ENCODE results near the gene ZNF655. TPM values are rescaled to one million over a fixed set of nuclear protein-coding genes. Genes with fewer than 3 reads are reported as not detected.
A peak's percentile ranks its signal among the peaks of the same experiment; 100 is the strongest.

Gene ZNF655
- total and polyA plus RNA-seq, 3 experiments from 2014 or later: 55.8 to 91.6 (median 58.2) TPM

DNA sequence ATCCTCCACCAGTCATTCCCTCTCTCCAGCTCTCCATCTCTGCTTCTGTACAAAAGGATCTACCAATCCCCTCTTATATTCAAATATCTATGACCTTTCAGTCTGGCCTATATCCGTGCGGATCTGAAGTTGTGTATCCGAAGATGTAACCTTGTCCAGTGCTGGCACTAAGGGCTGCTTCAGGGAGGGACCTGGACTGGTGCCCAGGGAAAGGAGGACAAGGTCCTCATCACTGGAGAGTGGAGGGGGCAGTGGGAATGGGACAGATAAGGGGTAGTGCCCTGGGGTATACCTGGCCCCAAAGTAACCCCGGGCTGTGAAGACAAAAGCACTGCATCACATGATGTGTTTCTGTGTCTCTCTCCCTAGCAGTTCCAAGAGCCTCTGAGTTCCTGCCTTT, 41.4 kb downstream of the ZNF655 start:
- Mint-ChIP-seq H3K9me3 (no peaks in the 10 kb centered on the region), H3K4me1 (no peaks in the 10 kb centered on the region), H3K27me3 (no peaks in the 10 kb centered on the region), H3K36me3 (no peaks in the 10 kb centered on the region), H3K27ac (peak overlapping the region in 1 of 8 donors; percentile 47), H3K4me3 (no peak overlapping the region)
- Histone ChIP-seq H3K4me3 (ENCODE audit: low read length) (no peak overlapping the region), H3K27me3 (ENCODE audit: insufficient read depth, low read length, poor library complexity, severe bottlenecking) (no peaks in the 10 kb centered on the region), H3K36me3 (ENCODE audit: insufficient read depth, low read length) (no peaks in the 10 kb centered on the region), H3K9me3 (ENCODE audit: low read length) (no peaks in the 10 kb centered on the region), H3K27ac (ENCODE audit: low read depth, low read length) (no peak overlapping the region), H3K4me1 (ENCODE audit: insufficient read depth, low read length) (no peaks in the 10 kb centered on the region)
- CTCF ChIA-PET: no interaction called here
- DNase-seq: no peak
- POLR2A ChIA-PET: no interaction called here

DNA sequence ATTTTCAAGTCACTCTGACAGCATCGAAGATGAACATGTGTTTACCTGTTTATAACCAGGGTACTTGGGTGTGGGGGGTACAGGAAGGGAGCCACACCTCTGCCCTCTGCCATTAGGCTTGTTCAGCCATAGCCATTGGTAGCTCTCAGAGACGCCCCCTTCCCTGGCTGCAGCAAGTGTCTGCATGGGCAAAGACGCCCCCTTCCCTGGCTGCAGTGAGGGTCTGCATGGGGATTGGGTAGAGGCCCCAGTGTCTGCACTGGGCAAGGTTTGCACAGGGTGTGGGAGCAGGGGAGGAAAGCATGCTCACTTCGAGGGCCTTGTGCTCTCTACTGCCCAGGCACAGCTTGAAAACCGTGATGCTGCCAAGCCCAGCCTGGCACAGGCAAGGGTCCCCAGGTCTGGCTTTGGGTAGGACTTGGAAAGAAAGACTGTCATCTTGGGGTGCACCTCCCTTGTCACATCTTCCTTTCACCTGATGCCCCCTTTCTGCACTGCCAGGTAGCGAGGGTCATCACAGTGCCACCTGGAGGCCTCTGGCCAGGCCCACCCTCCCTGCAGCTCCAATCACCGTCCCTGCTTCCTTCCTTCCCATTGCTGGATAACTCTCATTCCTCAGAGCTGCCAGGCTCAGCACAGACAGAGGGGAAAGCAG, 43.3 kb downstream of the ZNF655 start:
- H3K9me3 ChIP-seq (ENCODE audit: low read length): no peaks in the 10 kb centered on the region
- ChIA-PET POLR2A (no interaction called here), CTCF (no interaction called here)
- DNase-seq: no peak
- Mint-ChIP-seq H3K9me3 (no peaks in the 10 kb centered on the region), H3K27ac (peak overlapping the region in 1 of 8 donors; percentile 40), H3K27me3 (no peaks in the 10 kb centered on the region), H3K4me3 (no peak overlapping the region), H3K4me1 (no peaks in the 10 kb centered on the region), H3K36me3 (no peaks in the 10 kb centered on the region)
- H3K4me3 ChIP-seq (ENCODE audit: low read length): no peak overlapping the region
- no peaks in the 10 kb centered on the region for H3K36me3 ChIP-seq (ENCODE audit: insufficient read depth, low read length)
- no peak overlapping the region for H3K27ac ChIP-seq (ENCODE audit: low read depth, low read length)
- no peaks in the 10 kb centered on the region for H3K4me1 ChIP-seq (ENCODE audit: insufficient read depth, low read length)
- no peaks in the 10 kb centered on the region for H3K27me3 ChIP-seq (ENCODE audit: insufficient read depth, low read length, poor library complexity, severe bottlenecking)

DNA sequence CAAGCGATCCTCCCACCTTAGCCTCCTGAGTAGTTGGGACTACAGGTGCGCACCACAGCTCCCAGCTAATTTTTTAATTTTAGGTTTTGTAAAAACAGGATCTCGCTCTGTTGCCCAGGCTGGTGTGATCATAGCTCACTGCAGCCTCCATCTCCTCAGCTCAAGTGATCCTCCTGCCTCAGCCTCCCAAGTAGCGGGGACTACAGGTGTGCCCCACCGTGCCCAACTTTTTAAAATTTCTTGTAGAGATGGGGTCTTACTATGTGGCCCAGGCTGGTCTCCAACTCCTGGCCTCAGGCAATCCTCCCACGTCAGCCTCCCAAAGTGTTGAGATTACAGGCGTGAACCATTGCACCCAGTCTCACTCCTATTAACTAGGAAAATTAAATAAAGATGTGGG, 47.1 kb downstream of the ZNF655 start:
- Mint-ChIP-seq H3K27me3 (no peaks in the 10 kb centered on the region), H3K27ac (no peak overlapping the region), H3K36me3 (no peaks in the 10 kb centered on the region), H3K4me3 (no peak overlapping the region), H3K4me1 (no peaks in the 10 kb centered on the region), H3K9me3 (no peaks in the 10 kb centered on the region)
- DNase-seq: no peak
- ChIA-PET CTCF (no interaction called here), POLR2A (no interaction called here)
- H3K36me3 ChIP-seq (ENCODE audit: insufficient read depth, low read length): no peaks in the 10 kb centered on the region
- H3K4me3 ChIP-seq (ENCODE audit: low read length): no peak overlapping the region
- H3K4me1 ChIP-seq (ENCODE audit: insufficient read depth, low read length): no peaks in the 10 kb centered on the region
- no peaks in the 10 kb centered on the region for H3K9me3 ChIP-seq (ENCODE audit: low read length)
- no peak overlapping the region for H3K27ac ChIP-seq (ENCODE audit: low read depth, low read length)
- H3K27me3 ChIP-seq (ENCODE audit: insufficient read depth, low read length, poor library complexity, severe bottlenecking): no peaks in the 10 kb centered on the region

DNA sequence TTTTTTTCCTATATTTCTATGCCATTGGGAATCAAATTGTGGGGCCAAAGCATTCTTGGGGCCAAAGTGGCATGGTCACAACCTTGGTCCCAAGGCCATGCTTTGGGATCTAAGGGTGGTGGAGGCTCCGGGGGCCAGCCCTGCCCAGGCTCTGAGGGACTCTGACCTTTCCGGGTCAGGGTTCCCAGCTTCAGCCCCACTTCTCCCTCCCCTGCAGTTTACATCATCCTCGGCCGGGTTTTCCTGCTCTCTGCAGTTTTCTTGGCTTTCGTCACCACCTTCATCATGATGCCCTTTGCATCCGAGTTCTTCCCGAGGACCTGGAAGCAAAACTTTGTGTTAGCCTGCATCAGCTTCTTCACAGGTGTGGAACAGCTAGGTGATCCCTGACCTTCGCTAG, 48.1 kb downstream of the ZNF655 start:
- H3K9me3 ChIP-seq (ENCODE audit: low read length): no peaks in the 10 kb centered on the region
- Mint-ChIP-seq H3K27me3 (peaks cover 0 to 4% of the 10 kb centered on the region in 2 donors), H3K27ac (no peak overlapping the region), H3K4me1 (no peaks in the 10 kb centered on the region), H3K4me3 (no peak overlapping the region), H3K9me3 (no peaks in the 10 kb centered on the region), H3K36me3 (no peaks in the 10 kb centered on the region)
- H3K27ac ChIP-seq (ENCODE audit: low read depth, low read length): no peak overlapping the region
- no peaks in the 10 kb centered on the region for H3K27me3 ChIP-seq (ENCODE audit: insufficient read depth, low read length, poor library complexity, severe bottlenecking)
- POLR2A ChIA-PET: no interaction called here
- H3K4me3 ChIP-seq (ENCODE audit: low read length): no peak overlapping the region
- DNase-seq: no peak
- H3K4me1 ChIP-seq (ENCODE audit: insufficient read depth, low read length): no peaks in the 10 kb centered on the region
- H3K36me3 ChIP-seq (ENCODE audit: insufficient read depth, low read length): no peaks in the 10 kb centered on the region
- CTCF ChIA-PET: no interaction called here

GRCh38 chr7:99607548-99607947, 49.1 kb downstream of the ZNF655 start:
- ChIA-PET POLR2A (no interaction called here), CTCF (no interaction called here)
- H3K4me3 Mint-ChIP-seq: no peak overlapping the region
- H3K27ac ChIP-seq (ENCODE audit: low read depth, low read length): no peak overlapping the region
- no peaks in the 10 kb centered on the region for H3K9me3 Mint-ChIP-seq
- no peaks in the 10 kb centered on the region for H3K36me3 Mint-ChIP-seq
- no peaks in the 10 kb centered on the region for H3K27me3 ChIP-seq (ENCODE audit: insufficient read depth, low read length, poor library complexity, severe bottlenecking)
- DNase-seq: no peak
- H3K4me1 ChIP-seq (ENCODE audit: insufficient read depth, low read length): no peaks in the 10 kb centered on the region
- peaks cover 0 to 4% of the 10 kb centered on the region in 2 donors for H3K27me3 Mint-ChIP-seq
- no peak overlapping the region for H3K27ac Mint-ChIP-seq
- H3K4me1 Mint-ChIP-seq: no peaks in the 10 kb centered on the region
- no peak overlapping the region for H3K4me3 ChIP-seq (ENCODE audit: low read length)
- no peaks in the 10 kb centered on the region for H3K9me3 ChIP-seq (ENCODE audit: low read length)
- no peaks in the 10 kb centered on the region for H3K36me3 ChIP-seq (ENCODE audit: insufficient read depth, low read length)

DNA sequence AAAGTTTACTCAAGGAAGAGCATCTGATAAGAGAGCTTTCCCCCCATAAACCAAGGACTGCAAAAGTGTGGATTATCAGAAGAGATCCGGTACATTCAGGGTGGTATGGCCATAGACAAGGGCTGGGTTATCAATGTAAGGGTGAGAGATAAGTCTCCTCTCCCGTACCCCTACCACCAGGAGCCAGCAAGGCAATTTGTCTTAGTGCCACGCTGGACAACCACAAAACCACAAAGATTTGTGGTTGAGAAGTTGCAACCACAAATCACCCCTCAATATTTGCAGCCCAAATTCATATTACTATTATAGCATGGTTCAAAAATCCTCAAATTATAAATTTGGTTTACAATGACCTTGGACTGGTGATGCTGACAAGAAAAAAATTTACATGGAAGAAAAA, 56.1 kb downstream of the ZNF655 start:
- CTCF ChIA-PET: interaction anchor here (1.2 kb wide), 1 partner anchor 10 kb away, joined by 4 read pairs; no protein-coding TSS in a partner anchor
- H3K27me3 ChIP-seq (ENCODE audit: insufficient read depth, low read length, poor library complexity, severe bottlenecking): no peaks in the 10 kb centered on the region
- Mint-ChIP-seq H3K4me1 (peaks cover 36 to 40% (median 40%) of the 10 kb centered on the region in 3 donors), H3K27ac (peak overlapping the region in 2 of 8 donors; percentile 5 to 18), H3K4me3 (peak overlapping the region in 1 of 7 donors; percentile 86), H3K27me3 (peaks cover 0 to 6% of the 10 kb centered on the region in 2 donors), H3K9me3 (no peaks in the 10 kb centered on the region), H3K36me3 (peaks cover 0 to 22% (median 8%) of the 10 kb centered on the region in 3 donors)
- H3K27ac ChIP-seq (ENCODE audit: low read depth, low read length): no peak overlapping the region
- DNase-seq: no peak
- H3K4me1 ChIP-seq (ENCODE audit: insufficient read depth, low read length): peaks cover 24% of the 10 kb centered on the region
- H3K36me3 ChIP-seq (ENCODE audit: insufficient read depth, low read length): peaks cover 14% of the 10 kb centered on the region
- no peaks in the 10 kb centered on the region for H3K9me3 ChIP-seq (ENCODE audit: low read length)
- H3K4me3 ChIP-seq (ENCODE audit: low read length): no peak overlapping the region
- POLR2A ChIA-PET: no interaction called here

GRCh38 chr7:99615989-99616358, 57.5 kb downstream of the ZNF655 start:
- DNase-seq: no peak
- POLR2A ChIA-PET: interaction anchor here (1.1 to 3.1 kb wide), 3 partner anchors 57 to 116 kb away, joined by 3 to 24 read pairs (median 4); partner anchors contain the start of genes ZKSCAN5, ZNF394 and ZNF655
- H3K4me3 Mint-ChIP-seq: peak overlapping the region; percentile 95 to 98 (median 98)

GRCh38 chr7:99616359-99617191, 58.1 kb downstream of the ZNF655 start, which contains the start of gene ZSCAN25:
Gene ZSCAN25 (plus strand): TSS chr7:99616946. CDS start chr7:99619607, 2,661 bp downstream.
- Mint-ChIP-seq H3K9me3 (no peaks in the 10 kb centered on the region), H3K36me3 (peaks cover 0 to 43% (median 8%) of the 10 kb centered on the region in 3 donors), H3K4me3 (peak within 1 kb of the TSS; percentile 95 to 98 (median 98)), H3K4me1 (peaks cover 38 to 46% (median 43%) of the 10 kb centered on the region in 3 donors), H3K27ac (peak within 1 kb of the TSS; percentile 88 to 99 (median 97)), H3K27me3 (peaks cover 0 to 2% of the 10 kb centered on the region in 2 donors)
- Histone ChIP-seq H3K4me3 (ENCODE audit: low read length) (peak within 1 kb of the TSS; percentile 95), H3K27ac (ENCODE audit: low read depth, low read length) (peak within 1 kb of the TSS; percentile 88), H3K27me3 (ENCODE audit: insufficient read depth, low read length, poor library complexity, severe bottlenecking) (no peaks in the 10 kb centered on the region), H3K4me1 (ENCODE audit: insufficient read depth, low read length) (peaks cover 24% of the 10 kb centered on the region), H3K9me3 (ENCODE audit: low read length) (no peaks in the 10 kb centered on the region), H3K36me3 (ENCODE audit: insufficient read depth, low read length) (peaks cover 31% of the 10 kb centered on the region)
- DNase-seq: peak; percentile 79 to 90 (median 83)
- ChIA-PET CTCF (interaction anchor here (1.0 to 1.3 kb wide), 4 partner anchors 13 to 209 kb away, joined by 3 to 4 read pairs (median 3); partner anchors contain the start of gene ZNF394), POLR2A (interaction anchor here (0.6 to 3.1 kb wide), 5 partner anchors 58 to 204 kb away, joined by 3 to 24 read pairs (median 4); partner anchors contain the start of genes ZKSCAN5, ZNF394 and ZNF655)

More at GRCh38 chr7:99615989-99616358, 57.5 kb downstream of the ZNF655 start:
- peak overlapping the region; percentile 88 to 99 (median 97) for H3K27ac Mint-ChIP-seq
- Histone ChIP-seq H3K27ac (ENCODE audit: low read depth, low read length) (no peak overlapping the region), H3K4me1 (ENCODE audit: insufficient read depth, low read length) (peaks cover 24% of the 10 kb centered on the region), H3K36me3 (ENCODE audit: insufficient read depth, low read length) (peaks cover 25% of the 10 kb centered on the region), H3K4me3 (ENCODE audit: low read length) (peak overlapping the region; percentile 95), H3K9me3 (ENCODE audit: low read length) (no peaks in the 10 kb centered on the region), H3K27me3 (ENCODE audit: insufficient read depth, low read length, poor library complexity, severe bottlenecking) (no peaks in the 10 kb centered on the region)
- peaks cover 0 to 37% (median 8%) of the 10 kb centered on the region in 3 donors for H3K36me3 Mint-ChIP-seq
- CTCF ChIA-PET: interaction anchor here (1.3 kb wide), 2 partner anchors 12 to 59 kb away, joined by 3 read pairs; no protein-coding TSS in a partner anchor
- H3K9me3 Mint-ChIP-seq: no peaks in the 10 kb centered on the region
- peaks cover 36 to 46% (median 43%) of the 10 kb centered on the region in 3 donors for H3K4me1 Mint-ChIP-seq
- peaks cover 0 to 2% of the 10 kb centered on the region in 2 donors for H3K27me3 Mint-ChIP-seq
